OCI-LY3 (cell line): ENCODE measurements around the gene RBMS3.
A peak's percentile ranks its signal among the peaks of the same experiment; 100 is the strongest.

Source experiments
- H2AFZ ChIP-seq: fragments of 200-600, 300-600 bp; shearing (Covaris generic); 2 replicates; pipeline ENCODE4 v1.6.0; 2014; ENCODE audit warnings: antibody characterized with exemption, low read depth, low read length
- H3K27ac ChIP-seq: fragments of 200-600, 300-600 bp; sonication (generic); 2 replicates; pipeline ENCODE4 v1.5.1; 2014; ENCODE audit warnings: mild to moderate bottlenecking, low read length, moderate library complexity, mixed read lengths
- H3K27me3 ChIP-seq: fragments of 200-600, 300-600 bp; sonication (generic); 2 replicates; pipeline ENCODE4 v1.6.1; 2014; ENCODE audit warnings: low read depth, low read length, mixed read lengths
- H3K36me3 ChIP-seq: fragments of 200-600, 300-600 bp; sonication (generic); replicated peaks from 2 replicates; pipeline ENCODE3; 2014; ENCODE audit warnings: low read depth, low read length, mixed read lengths
- H3K4me1 ChIP-seq: fragments of 300-600, 200-600 bp; sonication (generic); 2 replicates; pipeline ENCODE4 v1.6.1; 2014; ENCODE audit warnings: low read length, mixed read lengths
- H3K4me2 ChIP-seq: fragments of 200-600, 300-600 bp; sonication (generic); 2 replicates; pipeline ENCODE4 v1.6.1; 2014; ENCODE audit warnings: low read length, mixed read lengths
- H3K4me3 ChIP-seq: fragments of 300-600, 200-600 bp; sonication (generic); 2 replicates; pipeline ENCODE4 v1.5.1; 2014; ENCODE audit warnings: antibody characterized with exemption, mild to moderate bottlenecking, low read length, moderate library complexity
- H3K79me2 ChIP-seq: fragments of 300-600, 200-600 bp; shearing (Covaris generic); 2 replicates; pipeline ENCODE4 v1.6.1; 2014; ENCODE audit warnings: mild to moderate bottlenecking, low read length, mixed read lengths
- H3K9ac ChIP-seq: fragments of 300-600, 200-600 bp; shearing (Covaris generic); 2 replicates; pipeline ENCODE4 v1.6.0; 2014; ENCODE audit warnings: mild to moderate bottlenecking, low read length, moderate library complexity
- H3K9me3 ChIP-seq: fragments of 200-600, 300-600 bp; shearing (Covaris generic); 2 replicates; pipeline ENCODE4 v1.6.1; 2014; ENCODE audit warnings: low read length, mixed read lengths; ENCODE audit not compliant: insufficient read depth
- H4K20me1 ChIP-seq: fragments of 200-600, 300-600 bp; sonication (generic); 2 replicates; pipeline ENCODE4 v1.6.1; 2016; ENCODE audit warnings: low read length, mixed read lengths; ENCODE audit not compliant: insufficient read depth
- CTCF ChIP-seq: fragments of 200-600, 300-600 bp; sonication (generic); IDR thresholded peaks from 2 replicates; pipeline ENCODE4 v1.5.1; 2014; ENCODE audit warnings: antibody characterized with exemption, low read length, low read depth
- EZH2phosphoT487 ChIP-seq: fragments of 200-600 bp; shearing (Covaris generic); IDR thresholded peaks from 2 replicates; pipeline ENCODE4 v1.6.1; 2018; ENCODE audit warnings: antibody characterized with exemption, mixed run types, low read depth

The RBMS3 gene

GRCh38 chr3:29757054-29757777 lies 476.3 kb downstream of the RBMS3 start:
- Histone ChIP-seq H3K4me3 (no peak overlapping the region), H4K20me1 (no peaks in the 10 kb centered on the region), H2AFZ (no peak overlapping the region), H3K4me2 (no peak overlapping the region), H3K4me1 (peaks cover 96% of the 10 kb centered on the region), H3K36me3 (peaks cover 4% of the 10 kb centered on the region), H3K27ac (no peak overlapping the region), H3K79me2 (peaks cover 6% of the 10 kb centered on the region; the same call in 1 of the 2 replicates), H3K9ac (no peak overlapping the region), H3K9me3 (no peaks in the 10 kb centered on the region), H3K27me3 (no peaks in the 10 kb centered on the region)
- no peak for TF ChIP-seq CTCF
- no peak for TF ChIP-seq EZH2phosphoT487

GRCh38 chr3:29758108-29758433 lies 477.2 kb downstream of the RBMS3 start:
- Histone ChIP-seq H3K4me2 (0 out of 2 replicates have a peak overlapping the region, but pooled peaks have one; percentile 61), H3K79me2 (peaks cover 4% of the 10 kb centered on the region; the same call in 1 of the 2 replicates), H2AFZ (no peak overlapping the region), H3K9ac (no peak overlapping the region), H3K27me3 (no peaks in the 10 kb centered on the region), H3K27ac (no peak overlapping the region), H3K36me3 (peaks cover 4% of the 10 kb centered on the region), H4K20me1 (no peaks in the 10 kb centered on the region), H3K4me3 (no peak overlapping the region), H3K9me3 (no peaks in the 10 kb centered on the region), H3K4me1 (peaks cover 96% of the 10 kb centered on the region)
- TF ChIP-seq CTCF: no peak
- TF ChIP-seq EZH2phosphoT487: no peak

GRCh38 chr3:29758434-29759322 lies 477.8 kb downstream of the RBMS3 start:
- peaks cover 96% of the 10 kb centered on the region for H3K4me1 ChIP-seq
- no peaks in the 10 kb centered on the region for H3K9me3 ChIP-seq
- peaks cover 4% of the 10 kb centered on the region for H3K36me3 ChIP-seq
- H3K9ac ChIP-seq: peak overlapping the region; percentile 58; the same call in 1 of the 2 replicates
- H3K4me2 ChIP-seq: peak overlapping the region; percentile 61
- no peaks in the 10 kb centered on the region for H3K27me3 ChIP-seq
- no peak overlapping the region for H3K4me3 ChIP-seq
- no peak overlapping the region for H2AFZ ChIP-seq
- TF ChIP-seq EZH2phosphoT487 (no peak), CTCF (no peak)
- peak overlapping the region; percentile 93 for H3K27ac ChIP-seq
- H3K79me2 ChIP-seq: no peaks in the 10 kb centered on the region
- no peaks in the 10 kb centered on the region for H4K20me1 ChIP-seq
